CD4-positive, alpha-beta T cell treated with Interleukin-15 for 1 hour (primary cell): ENCODE measurements around the gene BTLA.
"Not testable (repeated sequence)": the region's sequence is repeated elsewhere in the genome, so short reads cannot be mapped to it uniquely, and the experiment has no call there.

ENCODE experiments used
- DNase-seq: peaks from one replicate; pipeline ENCODE4 v3.0.0-alpha.2; 2020

Gene BTLA

GRCh38 chr3:112437146-112438022 is 61.9 kb downstream of the BTLA start:
- DNase-seq: no peak

- no peak for DNase-seq
Observed at GRCh38 chr3:112429960-112430359, 69.3 kb downstream of the BTLA start.

- DNase-seq: no peak
Observed at GRCh38 chr3:112427123-112427522, 72.1 kb downstream of the BTLA start.

DNA sequence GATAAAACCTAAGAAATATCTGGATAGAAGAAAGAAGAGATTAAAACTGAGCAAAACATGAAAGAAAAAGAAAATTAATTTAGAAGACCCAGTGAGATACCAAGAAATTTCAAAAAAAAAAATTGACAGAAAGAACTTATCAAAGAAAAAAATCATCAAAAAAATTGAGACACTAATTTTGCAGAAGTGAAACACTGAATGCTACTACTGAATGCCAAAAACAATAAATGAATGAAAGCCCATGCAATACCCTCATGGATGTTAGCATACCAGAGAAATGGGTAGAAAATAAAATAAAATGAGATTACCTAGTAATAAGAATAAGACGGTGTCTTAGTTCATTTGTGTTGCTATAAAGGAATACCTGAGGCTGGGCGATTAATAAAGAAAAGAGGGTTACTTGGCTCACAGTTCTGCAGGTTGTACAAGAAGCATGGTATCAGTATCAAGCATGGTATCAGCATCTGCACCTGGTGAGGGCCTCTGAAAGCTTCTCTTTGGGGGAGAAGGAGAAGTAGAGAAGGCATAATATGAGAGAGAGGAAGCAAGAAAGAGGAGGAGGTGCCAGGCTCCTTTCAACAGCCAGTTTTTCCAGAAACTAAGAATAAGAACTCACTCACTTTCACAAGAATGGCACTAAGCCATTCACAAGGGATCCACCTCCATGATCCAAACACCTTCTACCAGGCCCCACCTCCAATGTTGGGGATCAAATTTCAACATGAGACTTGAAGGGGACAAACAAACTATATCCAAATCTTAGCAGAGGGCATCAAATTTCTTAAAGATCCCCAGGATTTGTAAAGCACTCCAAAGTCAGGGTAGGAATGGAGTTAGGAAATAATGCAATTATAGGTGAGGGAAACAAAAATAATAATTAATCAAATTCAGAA is 73.2 kb downstream of the BTLA start:
- no peak for DNase-seq

GRCh38 chr3:112425382-112425781 is 73.9 kb downstream of the BTLA start:
- DNase-seq: no peak

DNA sequence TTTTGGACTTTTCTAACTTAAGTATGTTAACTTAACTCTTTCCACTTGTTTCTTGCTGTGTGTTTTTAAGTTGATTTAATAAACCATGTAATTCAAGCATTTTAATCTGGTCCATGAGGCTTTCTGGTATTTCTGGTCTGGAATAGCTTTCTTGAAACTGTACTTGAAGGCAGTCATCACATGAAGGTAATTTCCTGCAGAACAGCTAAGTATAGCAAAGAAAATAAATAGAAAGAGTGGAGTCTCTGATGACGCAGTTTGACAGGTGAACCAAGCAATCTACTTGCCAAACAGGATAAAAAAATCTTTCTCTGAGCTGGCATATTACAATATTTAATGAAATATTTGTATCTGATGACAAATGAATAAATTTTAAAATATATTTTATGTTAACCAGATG is 74.9 kb downstream of the BTLA start:
- DNase-seq: no peak

GRCh38 chr3:112422921-112423320 is 76.4 kb downstream of the BTLA start:
- not testable (repeated sequence) for DNase-seq

DNA sequence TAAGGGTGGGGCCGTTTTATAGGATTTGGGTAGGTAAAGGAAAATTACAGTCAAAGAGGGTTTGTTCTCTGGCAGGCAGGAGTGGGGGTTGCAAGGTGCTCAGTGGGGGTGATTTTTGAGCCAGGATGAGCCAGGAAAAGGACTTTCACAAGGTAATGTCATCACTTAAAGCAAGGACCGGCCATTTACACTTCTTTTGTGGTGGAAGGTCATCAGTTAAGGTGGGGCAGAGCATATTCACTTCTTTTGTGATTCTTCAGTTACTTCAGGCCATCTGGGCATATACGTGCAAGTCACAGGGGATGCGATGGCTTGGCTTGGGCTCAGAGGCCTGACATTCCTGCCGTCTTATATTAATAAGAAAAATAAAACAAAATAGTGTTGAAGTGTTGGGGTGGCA is 80.7 kb downstream of the BTLA start:
- DNase-seq: not testable (repeated sequence)

- DNase-seq: no peak
Observed at GRCh38 chr3:112417696-112418318, 81.5 kb downstream of the BTLA start.

DNA sequence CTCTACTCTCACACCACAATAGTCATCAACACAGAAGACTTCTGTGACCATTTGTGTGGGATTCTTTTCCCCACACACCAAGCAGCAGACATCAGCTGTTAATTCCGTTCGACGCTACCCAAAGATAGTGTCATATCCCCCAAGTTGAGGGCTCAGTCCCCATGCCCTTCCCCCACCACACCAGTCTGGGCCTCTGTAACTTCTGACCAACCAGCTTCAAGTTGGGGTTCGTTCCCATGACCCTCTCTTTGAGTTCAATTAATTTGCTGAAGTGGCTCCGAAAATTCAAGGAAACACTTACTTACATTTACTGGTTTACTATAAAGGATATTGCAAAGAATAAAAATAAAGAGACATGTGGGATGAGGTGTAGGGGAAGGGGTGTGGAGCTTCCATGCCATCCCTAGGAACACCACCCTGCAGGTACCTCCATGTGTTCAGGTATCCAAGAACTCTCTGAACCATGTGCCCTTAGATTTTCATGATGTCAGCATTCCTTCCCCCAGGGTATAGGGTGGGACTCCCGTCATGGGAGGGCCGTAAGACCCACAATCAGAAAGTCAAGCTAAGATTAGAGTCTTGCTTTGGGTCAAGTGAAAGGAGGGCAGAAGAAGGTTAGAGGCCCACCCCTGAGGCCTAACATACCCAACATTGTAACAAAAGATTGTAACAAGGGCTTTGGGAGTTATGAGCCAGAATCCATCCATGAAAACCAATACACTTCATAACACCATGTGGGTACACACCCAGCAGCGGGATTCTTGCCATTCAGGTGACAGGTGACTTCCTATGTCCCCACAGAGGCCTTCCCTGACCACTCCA is 82.7 kb downstream of the BTLA start:
- no peak for DNase-seq

- DNase-seq: no peak
Observed at GRCh38 chr3:112415390-112415789, 83.9 kb downstream of the BTLA start.
